Measurements from ENCODE around the gene CD8B. TPM values are rescaled to one million over a fixed set of nuclear protein-coding genes. Genes with fewer than 3 reads are reported as not detected.

Gene CD8B
- total and polyA plus RNA-seq, 2 of the 8 experiments (the other 6 are each of a cell fraction or from before 2014, with no cell fraction given) = 0.35 to 0.63 TPM

- Histone ChIP-seq H2BK5ac (ENCODE audit: low read depth, low read length) (no peak overlapping the region), H3K4ac (replicated peaks; ENCODE audit: insufficient read length, low read depth, low read length) (no peak overlapping the region), H3K56ac (replicated peaks; ENCODE audit: insufficient read length, low read depth, low read length) (no peak overlapping the region), H3K79me1 (ENCODE audit: low read depth, low read length) (no peaks in the 10 kb centered on the region), H4K5ac (ENCODE audit: insufficient read length, low read depth, low read length) (no peak overlapping the region), H3K27ac (ENCODE audit: low read depth, low read length) (no peak overlapping the region), H3K23me2 (ENCODE audit: low read depth, low read length) (no peaks in the 10 kb centered on the region; the same call in 1 of the 2 replicates), H3K4me2 (ENCODE audit: insufficient read depth in 1 of 2, low read depth in 2 of 2, low read length in 2 of 2) (no peak overlapping the region), H3K4me3 (ENCODE audit: extremely low read depth in 1 of 4, insufficient read depth in 2 of 4, low read depth in 3 of 4, low read length in 4 of 4) (no peak overlapping the region), H4K20me1 (replicated peaks in 1 of 2; ENCODE audit: control insufficient read depth in 1 of 2, insufficient read depth in 2 of 2, low read length in 2 of 2) (peaks cover 0 to 4% of the 10 kb centered on the region in 2 experiments), H4K8ac (ENCODE audit: extremely low read depth, insufficient read depth, low read length) (no peak overlapping the region), H3K79me2 (ENCODE audit: control insufficient read depth in 1 of 2, insufficient read depth in 2 of 2, low read length in 2 of 2) (no peaks in the 10 kb centered on the region), H2BK12ac (ENCODE audit: low read depth, low read length) (no peak overlapping the region), H3K9me3 (ENCODE audit: insufficient read depth in 2 of 2, low read depth in 1 of 2, low read length in 1 of 2) (no peaks in the 10 kb centered on the region), H3K36me3 (ENCODE audit: control insufficient read depth in 2 of 4, insufficient read depth in 4 of 4, low read length in 3 of 4) (no peaks in the 10 kb centered on the region), H3K27me3 (replicated peaks in 1 of 4; ENCODE audit: control insufficient read depth in 3 of 4, extremely low read depth in 1 of 4, insufficient read depth in 3 of 4, low read length in 3 of 4) (peaks cover 6 to 17% (median 14%) of the 10 kb centered on the region in 4 experiments), H3K23ac (ENCODE audit: insufficient read length) (no peak overlapping the region), H2BK20ac (ENCODE audit: low read length) (no peak overlapping the region), H3K9ac (replicated peaks in 1 of 4; ENCODE audit: extremely low read depth in 1 of 4, low read depth in 3 of 4, low read length in 3 of 4) (no peak overlapping the region), H2AK5ac (ENCODE audit: low read depth, low read length) (no peak overlapping the region), H3K14ac (ENCODE audit: insufficient read length) (no peak overlapping the region), H3K4me1 (replicated peaks in 1 of 4; ENCODE audit: control insufficient read depth in 3 of 4, insufficient read depth in 4 of 4, low read length in 3 of 4) (0 out of 7 replicates have a peak, but pooled peaks cover 0 to 1% (median 0%) of the 10 kb centered on the region in 4 experiments), H3K18ac (ENCODE audit: extremely low read depth, low read length) (no peak overlapping the region), H2BK15ac (ENCODE audit: low read length) (no peak overlapping the region), H2BK120ac (replicated peaks; ENCODE audit: low read depth, low read length) (no peak overlapping the region), H4K91ac (replicated peaks; ENCODE audit: insufficient read length, low read length) (no peak overlapping the region), H2AFZ (ENCODE audit: low read length) (no peak overlapping the region)
- DNase-seq (ENCODE audit: low read depth in 1 of 2, low spot score in 2 of 2) (no peak), FAIRE-seq (no peak)
- 96% methylated on average over 8 of the region's 8 CpGs; no CpG with 5 or more reads in 1 of the 2 experiments for WGBS, 2 experiments (ENCODE audit: extremely low coverage in 1 of 2, insufficient coverage in 1 of 2, insufficient read length in 1 of 2, insufficient replicate concordance in 2 of 2, low coverage in 1 of 2, low lambda C conversion rate in 2 of 2, missing lambda C conversion rate in 1 of 2)
- POLR2A ChIA-PET (ENCODE audit: partially characterized antibody) = no interaction called here
- CTCF ChIA-PET (ENCODE audit: partially characterized antibody) = interaction anchor here (0.9 kb wide), 1 partner anchor 24 kb away, joined by 3 read pairs; no protein-coding TSS in a partner anchor
- TF ChIP-seq CTBP2 (IDR thresholded peaks at IDR 0.05; ENCODE audit: borderline replicate concordance, insufficient read depth, insufficient read length, low read length) = no peak
Measured at GRCh38 chr2:86783615-86784339, 77.9 kb downstream of the CD8B start.

Data from H1 (cell line).